ENCODE data around the gene ADORA1.

GRCh38 chr1:203172184-203173010 lies 44.9 kb downstream of the ADORA1 start:
- TF ChIP-seq CTCF (IDR thresholded peaks at IDR 0.05; ENCODE audit: low read depth, low read length, missing input control): peak; percentile 83
- TF ChIP-seq ZBTB33 (IDR thresholded peaks at IDR 0.05): no peak
